IMR-90 (cell line): ENCODE data around the gene CHP2. TPM values are rescaled to one million over a fixed set of nuclear protein-coding genes. Genes with fewer than 3 reads are reported as not detected.

Experiments
- ATAC-seq: fragments of 200-7000 bp; cut with Tn5 transposase; 2 replicates; pipeline ENCODE4 v1.9.1; 2020; ENCODE audit warnings: low read depth, mild to moderate bottlenecking, moderate library complexity
- BruUV-seq: library from RNA; stranded (reverse); fragments of 400-500 nt; replicated peaks from 2 replicates; lab custom pipeline; 2021; lab: Mats Ljungman, UMichigan
- CTCF ChIA-PET: fragments of 300-600 bp; formaldehyde crosslinking; extraction: SDS; loops from one replicate; lab custom pipeline; 2021; ENCODE audit warnings: antibody characterized with exemption; lab: Yijun Ruan, JAX
- POLR2A ChIA-PET: fragments of 300-600 bp; sonication (Branson Sonifier 250); formaldehyde crosslinking; loops from one replicate; lab custom pipeline; 2022; ENCODE audit warnings: antibody characterized with exemption; ENCODE audit not compliant: unreplicated experiment; lab: Charles Lee
- DNase-seq: peaks from one replicate; pipeline ENCODE4 v3.0.0; 2013
- H2AFZ ChIP-seq: replicated peaks from 2 replicates; pipeline ENCODE3; 2013; ENCODE audit warnings: low read length, mild to moderate bottlenecking; ENCODE audit not compliant: poor library complexity
- H2AK5ac ChIP-seq: 2 replicates; pipeline ENCODE4 v1.6.1; 2013; ENCODE audit warnings: low read depth, low read length, inconsistent platforms
- H2AK9ac ChIP-seq: replicated peaks from 2 replicates; pipeline ENCODE3; 2013; ENCODE audit warnings: mild to moderate bottlenecking, low read depth, low read length, moderate library complexity; ENCODE audit not compliant: poor library complexity
- H2BK120ac ChIP-seq: 2 replicates; pipeline ENCODE4 v1.6.1; 2013; ENCODE audit warnings: low read depth, low read length, inconsistent platforms
- H2BK15ac ChIP-seq: 3 replicates; pipeline ENCODE4 v1.6.1; 2013; ENCODE audit warnings: low read depth, low read length, inconsistent platforms
- H2BK20ac ChIP-seq: 2 replicates; pipeline ENCODE4 v1.6.1; 2013; ENCODE audit warnings: low read depth, mild to moderate bottlenecking, inconsistent platforms, low read length, moderate library complexity
- H2BK5ac ChIP-seq: 2 replicates; pipeline ENCODE4 v1.6.1; 2013; ENCODE audit warnings: mild to moderate bottlenecking, low read depth, low read length, inconsistent platforms; ENCODE audit not compliant: poor library complexity, severe bottlenecking
- H3K14ac ChIP-seq: replicated peaks from 2 replicates; pipeline ENCODE4 v1.6.1; 2013; ENCODE audit warnings: low read depth, low read length, inconsistent platforms
- H3K18ac ChIP-seq: 2 replicates; pipeline ENCODE4 v1.6.1; 2013; ENCODE audit warnings: low read depth, low read length, control low read depth
- H3K23ac ChIP-seq: 2 replicates; pipeline ENCODE4 v1.6.1; 2013; ENCODE audit warnings: low read depth, low read length, inconsistent platforms
- H3K27ac ChIP-seq: 2 replicates; pipeline ENCODE4 v1.5.1; 2013; ENCODE audit warnings: mild to moderate bottlenecking, control low read depth, low read length; ENCODE audit not compliant: insufficient read depth
- H3K27me3 ChIP-seq: 2 replicates; pipeline ENCODE4 v1.6.1; 2013; ENCODE audit warnings: low read length; ENCODE audit not compliant: control insufficient read depth, insufficient read depth
- H3K36me3 ChIP-seq: 2 replicates; pipeline ENCODE4 v1.6.1; 2013; ENCODE audit warnings: low read length, mixed read lengths; ENCODE audit not compliant: control insufficient read depth, insufficient read depth
- H3K4ac ChIP-seq: 2 replicates; pipeline ENCODE4 v1.6.1; 2013; ENCODE audit warnings: low read depth, low read length, inconsistent platforms
- H3K4me1 ChIP-seq: 2 replicates; pipeline ENCODE4 v1.6.1; 2013; ENCODE audit warnings: low read length, mixed read lengths; ENCODE audit not compliant: control insufficient read depth, insufficient read depth
- H3K4me2 ChIP-seq: 2 replicates; pipeline ENCODE4 v1.6.1; 2013; ENCODE audit warnings: low read depth, mild to moderate bottlenecking, control low read depth, low read length, moderate library complexity
- H3K4me3 ChIP-seq: 2 replicates; pipeline ENCODE4 v1.5.1; 2013; ENCODE audit warnings: low read depth, mild to moderate bottlenecking, control low read depth, low read length, moderate library complexity; ENCODE audit not compliant: insufficient read depth
- H3K56ac ChIP-seq: 2 replicates; pipeline ENCODE4 v1.6.1; 2013; ENCODE audit warnings: low read length, inconsistent platforms; ENCODE audit not compliant: insufficient read depth; ENCODE audit errors: extremely low read depth
- H3K79me1 ChIP-seq, 2 experiments: 2 replicates each; pipeline ENCODE4 v1.6.1; 2013; ENCODE audit warnings: low read length in 2 of 2, inconsistent platforms in 1 of 2, low read depth in 1 of 2
- H3K9ac ChIP-seq: 2 replicates; pipeline ENCODE4 v1.6.1; 2013; ENCODE audit warnings: low read depth, low read length, control low read depth
- H3K9me1 ChIP-seq: 2 replicates; pipeline ENCODE4 v1.6.1; 2013; ENCODE audit warnings: low read length, inconsistent platforms; ENCODE audit not compliant: insufficient read depth
- H3K9me3 ChIP-seq: 2 replicates; pipeline ENCODE4 v1.6.1; 2013; ENCODE audit warnings: low read length; ENCODE audit not compliant: control insufficient read depth, insufficient read depth
- H4K20me1 ChIP-seq: 2 replicates; pipeline ENCODE4 v1.6.1; 2013; ENCODE audit warnings: low read length, inconsistent platforms; ENCODE audit not compliant: insufficient read depth
- H4K5ac ChIP-seq: 2 replicates; pipeline ENCODE4 v1.6.1; 2013; ENCODE audit warnings: mild to moderate bottlenecking, low read depth, low read length, control low read depth
- H4K8ac ChIP-seq, 2 experiments: 2 replicates each; pipeline ENCODE4 v1.6.1; 2013; ENCODE audit warnings: low read depth in 2 of 2, low read length in 2 of 2, control low read depth in 1 of 2, inconsistent platforms in 1 of 2
- H4K91ac ChIP-seq: 2 replicates; pipeline ENCODE4 v1.6.1; 2013; ENCODE audit warnings: low read depth, low read length, inconsistent platforms; ENCODE audit not compliant: insufficient read depth
- CTCF ChIP-seq: conservative IDR thresholded peaks from 2 replicates; pipeline ENCODE4 v1.5.1; 2012; ENCODE audit warnings: mild to moderate bottlenecking, low read depth, low read length, improper control_type of control experiment
- MAZ ChIP-seq: IDR thresholded peaks from 2 replicates; pipeline ENCODE4 v1.6.1; 2012; ENCODE audit warnings: low read depth, mild to moderate bottlenecking, low read length, improper control_type of control experiment, moderate library complexity, borderline replicate concordance
- POLR2A ChIP-seq: IDR thresholded peaks from 2 replicates; pipeline ENCODE4 v1.6.1; 2012; ENCODE audit warnings: mild to moderate bottlenecking, low read depth, low read length
- RAD21 ChIP-seq: IDR thresholded peaks from 2 replicates; pipeline ENCODE4 v1.6.1; 2012; ENCODE audit warnings: low read length, improper control_type of control experiment
- SMC3 ChIP-seq: fragments of 150-350 bp; IDR thresholded peaks from 2 replicates; pipeline ENCODE4 v1.6.1; 2016; ENCODE audit warnings: low read depth, mild to moderate bottlenecking, antibody characterized with exemption, low read length, moderate library complexity
- WGBS, 2 experiments: methylation state at CpG; one replicate each; pipeline versions ENCODE4 v1.1.5 to v1.1.7; 2013; ENCODE audit warnings: missing lambda C conversion rate in 2 of 2; ENCODE audit not compliant: insufficient read length in 1 of 2; ENCODE audit errors: extremely low coverage in 2 of 2; 5-methylcytosine and 5-hydroxymethylcytosine counted together
- dilution Hi-C: fragments of 300-500 bp; cut with HindIII; formaldehyde crosslinking; loops from one replicate; pipeline ENCODE4 v1.14.3; 2018; ENCODE audit warnings: low sequenced_read_pairs; ENCODE audit not compliant: unreplicated experiment
- in situ Hi-C: fragments of 300-500 bp; cut with MboI; formaldehyde crosslinking; loops from 3 replicates; pipeline ENCODE4 v1.14.3; 2019; ENCODE audit warnings: low sequenced_read_pairs, inconsistent platforms, mixed read lengths
- intact Hi-C: fragments of 100-400 bp; cut with micrococcal nuclease; formaldehyde crosslinking; loops from 2 replicates; pipeline ENCODE4 v1.10.0; 2022
- polyA plus RNA-seq, 3 experiments: library from polyadenylated mRNA; depleted of rRNA; stranded (reverse); fragments of >200 nt; gene quantifications; 2 replicates each; pipeline ENCODE4 v1.2.3, GENCODE V29; 2012; ENCODE audit warnings: low replicate concordance in 1 of 3
- total RNA-seq: library from RNA; depleted of rRNA; stranded (reverse); fragments of >200 nt; gene quantifications from 2 replicates; pipeline ENCODE4 v1.2.3, GENCODE V29; 2012

Gene CHP2
- total and polyA plus RNA-seq, 2 of the 4 experiments (the other 2 are of a cell fraction), result not detected

GRCh38 chr16:23803591-23804123 lies 48.8 kb downstream of the CHP2 start:
- Histone ChIP-seq H3K14ac (no peak overlapping the region), H2AK9ac (no peak overlapping the region), H2BK15ac (no peak overlapping the region), H3K79me1 (no peaks in the 10 kb centered on the region), H3K9me3 (no peaks in the 10 kb centered on the region), H2BK120ac (no peak overlapping the region), H4K5ac (no peak overlapping the region), H2BK5ac (no peak overlapping the region), H4K91ac (no peak overlapping the region), H3K56ac (no peak overlapping the region), H3K4ac (no peak overlapping the region), H3K18ac (no peak overlapping the region), H3K4me2 (peak overlapping the region; percentile 92), H3K27me3 (no peaks in the 10 kb centered on the region), H2AK5ac (no peak overlapping the region), H3K4me3 (no peak overlapping the region; the same call in 1 of the 2 replicates), H3K9ac (no peak overlapping the region), H3K9me1 (no peaks in the 10 kb centered on the region), H3K36me3 (no peaks in the 10 kb centered on the region), H2BK20ac (no peak overlapping the region), H3K4me1 (no peaks in the 10 kb centered on the region), H2AFZ (peak overlapping the region; percentile 37), H3K27ac (no peak overlapping the region), H4K8ac (no peak overlapping the region), H4K20me1 (no peaks in the 10 kb centered on the region), H3K23ac (no peak overlapping the region)
- intact Hi-C loops (no loop called here), dilution Hi-C loops (no loop called here), in situ Hi-C loops (loop anchor here (10.0 kb wide), 2 partner anchors 211 to 701 kb away; no protein-coding TSS in a partner anchor)
- WGBS, 2 experiments, result 9% methylated on average over 4 of the region's 9 CpGs; no CpG with 5 or more reads in 1 of the 2 experiments
- ChIA-PET CTCF (interaction anchor here (0.6 to 1.7 kb wide), 6 partner anchors 18 to 701 kb away, joined by 3 to 6 read pairs (median 4); no protein-coding TSS in a partner anchor), POLR2A (no interaction called here)
- TF ChIP-seq SMC3, result peak; percentile 25; the same call in 1 of the 2 replicates
- peak; percentile 42 for TF ChIP-seq CTCF
- no peak for TF ChIP-seq MAZ
- peak; percentile 36 for TF ChIP-seq RAD21
- TF ChIP-seq POLR2A, result no peak
- ATAC-seq, result peak; percentile 86
- no TSS peak for BruUV-seq
- peak; percentile 8 for DNase-seq
